ENCODE data around the gene C12orf56. TPM values are rescaled to one million over a fixed set of nuclear protein-coding genes. Genes with fewer than 3 reads are reported as not detected.
A peak's percentile ranks its signal among the peaks of the same experiment; 100 is the strongest.

C12orf56 gene
- total and polyA plus RNA-seq, 8 donors = 1.5 to 1.7 (median 1.5) TPM; not detected in 5

DNA sequence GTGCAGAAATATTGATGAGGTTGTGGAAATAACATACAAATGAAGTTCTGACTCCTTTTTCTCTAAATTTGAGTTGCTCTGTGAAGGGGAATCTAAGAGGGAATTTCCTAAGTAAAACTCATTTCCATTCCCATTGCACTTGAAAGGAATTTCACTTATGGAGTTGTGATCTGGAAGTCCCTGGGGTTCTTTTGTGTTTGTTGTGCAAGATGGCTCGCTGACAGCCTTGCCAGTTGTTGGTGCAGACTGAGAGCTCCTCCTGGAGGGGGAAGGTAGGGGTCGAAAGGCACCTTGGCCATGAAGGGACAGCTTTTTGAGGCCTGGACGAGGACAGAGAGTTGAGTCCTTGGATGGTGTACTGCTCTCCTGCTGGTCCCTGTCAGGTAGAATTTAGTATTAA is 72.0 kb downstream of the C12orf56 start:
- H3K4me1 ChIP-seq = no peaks in the 10 kb centered on the region
- no peaks in the 10 kb centered on the region for H3K36me3 ChIP-seq
- peak in 1 of 2 donors; percentile 25 for DNase-seq
- H3K9me3 ChIP-seq = peaks cover 0 to 5% (median 0%) of the 10 kb centered on the region in 4 donors
- no peaks in the 10 kb centered on the region for H3K27me3 ChIP-seq
- H3K4me3 ChIP-seq = no peak overlapping the region
- intact Hi-C loops (cut with DNase I; ENCODE audit: low total_unique reads) = no loop called here
- TF ChIP-seq POLR2AphosphoS5 (IDR thresholded peaks at IDR 0.05) (no peak), POLR2A (IDR thresholded peaks at IDR 0.05) (no peak), EP300 (IDR thresholded peaks at IDR 0.05) (no peak)
- TF ChIP-seq, protein P1, sequence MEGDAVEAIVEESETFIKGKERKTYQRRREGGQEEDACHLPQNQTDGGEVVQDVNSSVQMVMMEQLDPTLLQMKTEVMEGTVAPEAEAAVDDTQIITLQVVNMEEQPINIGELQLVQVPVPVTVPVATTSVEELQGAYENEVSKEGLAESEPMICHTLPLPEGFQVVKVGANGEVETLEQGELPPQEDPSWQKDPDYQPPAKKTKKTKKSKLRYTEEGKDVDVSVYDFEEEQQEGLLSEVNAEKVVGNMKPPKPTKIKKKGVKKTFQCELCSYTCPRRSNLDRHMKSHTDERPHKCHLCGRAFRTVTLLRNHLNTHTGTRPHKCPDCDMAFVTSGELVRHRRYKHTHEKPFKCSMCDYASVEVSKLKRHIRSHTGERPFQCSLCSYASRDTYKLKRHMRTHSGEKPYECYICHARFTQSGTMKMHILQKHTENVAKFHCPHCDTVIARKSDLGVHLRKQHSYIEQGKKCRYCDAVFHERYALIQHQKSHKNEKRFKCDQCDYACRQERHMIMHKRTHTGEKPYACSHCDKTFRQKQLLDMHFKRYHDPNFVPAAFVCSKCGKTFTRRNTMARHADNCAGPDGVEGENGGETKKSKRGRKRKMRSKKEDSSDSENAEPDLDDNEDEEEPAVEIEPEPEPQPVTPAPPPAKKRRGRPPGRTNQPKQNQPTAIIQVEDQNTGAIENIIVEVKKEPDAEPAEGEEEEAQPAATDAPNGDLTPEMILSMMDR (IDR thresholded peaks at IDR 0.05) = no peak
- 23 to 54% (median 43%) methylated on average over 3 of the region's 3 CpGs for WGBS, 5 donors
- no peak overlapping the region for H3K27ac ChIP-seq

DNA sequence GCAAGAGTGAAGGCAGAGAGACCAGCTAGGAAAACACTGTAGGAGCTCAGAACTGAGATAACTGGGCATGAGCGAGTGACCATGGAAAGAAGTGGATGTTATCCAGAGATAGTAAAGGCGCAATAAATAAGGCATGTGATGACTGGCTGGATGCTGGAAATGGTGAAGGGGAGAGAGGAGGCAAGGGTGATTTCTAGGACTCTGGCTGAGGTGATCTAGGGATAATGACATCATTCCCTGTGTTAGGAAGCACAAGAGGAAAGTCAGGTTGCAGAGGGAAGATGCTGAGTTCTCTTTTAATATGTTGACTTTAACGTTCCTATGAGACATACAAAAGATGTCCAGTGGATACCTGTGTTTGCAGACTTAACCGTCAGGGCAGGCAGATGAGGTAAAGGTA is 78.7 kb downstream of the C12orf56 start:
- no peaks in the 10 kb centered on the region for H3K9me3 ChIP-seq
- no peak for DNase-seq
- 82 to 90% (median 86%) methylated on average over 4 of the region's 4 CpGs for WGBS, 5 donors

DNA sequence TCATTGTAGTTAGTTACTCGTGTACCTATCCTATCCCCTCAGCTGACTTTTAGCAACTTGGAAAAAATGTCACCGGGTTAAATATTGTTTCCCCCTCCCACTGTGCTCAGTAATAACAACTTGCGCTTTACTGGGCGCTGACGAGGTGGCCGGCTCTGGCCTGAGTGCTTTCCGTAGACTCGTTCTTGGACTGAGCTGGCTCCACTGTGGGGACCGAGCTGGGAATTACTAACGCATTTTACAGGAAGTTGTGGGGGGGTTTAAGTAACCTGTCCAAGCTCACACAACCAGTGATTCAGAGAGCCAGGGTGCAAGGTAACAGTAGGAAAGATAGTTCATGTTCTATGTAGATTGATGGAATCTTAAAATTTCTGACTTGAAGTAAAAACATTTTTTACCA is 86.0 kb downstream of the C12orf56 start:
- H3K4me3 ChIP-seq = no peak overlapping the region
- TF ChIP-seq POLR2AphosphoS5 (IDR thresholded peaks at IDR 0.05) (no peak), POLR2A (IDR thresholded peaks at IDR 0.05) (no peak), EP300 (IDR thresholded peaks at IDR 0.05) (no peak)
- TF ChIP-seq, protein P1 (IDR thresholded peaks at IDR 0.05) = no peak
- intact Hi-C loops (cut with DNase I; ENCODE audit: low total_unique reads) = no loop called here
- no peaks in the 10 kb centered on the region for H3K27me3 ChIP-seq
- 63 to 72% (median 64%) methylated on average over 10 of the region's 10 CpGs for WGBS, 5 donors
- H3K9me3 ChIP-seq = no peaks in the 10 kb centered on the region
- H3K4me1 ChIP-seq = no peaks in the 10 kb centered on the region
- no peaks in the 10 kb centered on the region for H3K36me3 ChIP-seq
- no peak overlapping the region for H3K27ac ChIP-seq
- DNase-seq = no peak

More for the DNA sequence above, 78.7 kb downstream of the C12orf56 start:
- intact Hi-C loops (cut with DNase I; ENCODE audit: low total_unique reads) = no loop called here
- Histone ChIP-seq H3K4me3 (no peak overlapping the region), H3K27me3 (no peaks in the 10 kb centered on the region), H3K4me1 (no peaks in the 10 kb centered on the region), H3K36me3 (no peaks in the 10 kb centered on the region), H3K27ac (no peak overlapping the region)
- no peak for TF ChIP-seq POLR2A (IDR thresholded peaks at IDR 0.05)
- no peak for TF ChIP-seq EP300 (IDR thresholded peaks at IDR 0.05)
- no peak for TF ChIP-seq POLR2AphosphoS5 (IDR thresholded peaks at IDR 0.05)
- TF ChIP-seq, protein P1 (IDR thresholded peaks at IDR 0.05) = no peak

DNA sequence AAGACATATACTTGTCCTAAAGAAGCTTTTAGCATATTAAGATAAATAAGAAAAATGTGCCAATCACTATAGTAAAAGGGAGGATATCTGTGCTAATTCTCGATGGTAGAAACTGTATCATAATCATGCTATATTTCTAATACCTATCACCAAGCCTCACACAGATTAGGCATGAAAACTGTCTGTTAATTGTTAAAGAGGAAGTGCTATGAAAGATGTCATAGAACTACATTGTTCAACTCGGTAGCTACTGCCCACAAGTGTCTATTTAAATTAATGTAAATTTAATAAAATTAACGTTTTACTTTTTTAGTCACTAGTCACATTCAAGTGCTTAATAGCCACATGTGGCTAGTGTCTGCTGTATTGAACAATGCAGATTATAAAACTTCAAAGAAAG is 90.9 kb downstream of the C12orf56 start:
- Histone ChIP-seq H3K4me1 (no peaks in the 10 kb centered on the region), H3K27me3 (no peaks in the 10 kb centered on the region), H3K36me3 (no peaks in the 10 kb centered on the region), H3K9me3 (no peaks in the 10 kb centered on the region), H3K4me3 (no peak overlapping the region), H3K27ac (no peak overlapping the region)
- no peak for TF ChIP-seq POLR2A (IDR thresholded peaks at IDR 0.05)
- no peak for TF ChIP-seq EP300 (IDR thresholded peaks at IDR 0.05)
- no peak for TF ChIP-seq POLR2AphosphoS5 (IDR thresholded peaks at IDR 0.05)
- TF ChIP-seq, protein P1 (IDR thresholded peaks at IDR 0.05) = no peak
- 69 to 81% (median 75%) methylated on average over 3 of the region's 3 CpGs for WGBS, 5 donors
- intact Hi-C loops (cut with DNase I; ENCODE audit: low total_unique reads) = no loop called here
- DNase-seq = no peak

Measured in stomach (tissue), 9 donors.